H1 (cell line): ENCODE data around the gene CBFA2T2. TPM values are rescaled to one million over a fixed set of nuclear protein-coding genes. Genes with fewer than 3 reads are reported as not detected.

Experiments
- CTCF ChIA-PET: fragments of 300-600 bp; sonication (Branson Sonifier 250); formaldehyde crosslinking; loops from one replicate; lab custom pipeline; 2021; ENCODE audit not compliant: partially characterized antibody; lab: Charles Lee
- POLR2A ChIA-PET: fragments of 300-600 bp; sonication (Branson Sonifier 250); formaldehyde crosslinking; loops from one replicate; lab custom pipeline; 2021; ENCODE audit warnings: inconsistent platforms; ENCODE audit not compliant: partially characterized antibody; lab: Charles Lee
- DNase-seq, 2 experiments: peaks; one replicate each; pipeline versions ENCODE4 v3.0.0 to v3.0.0-alpha.2; 2010 to 2022; ENCODE audit warnings: low spot score in 2 of 2, low read depth in 1 of 2, mixed read lengths in 1 of 2
- FAIRE-seq: peaks from 2 replicates; lab custom pipeline; 2011; peaks lifted over from hg19 to GRCh38; lab: Jason Lieb, UNC
- H2AFZ ChIP-seq: 2 replicates; pipeline ENCODE4 v1.8.1; 2012; ENCODE audit warnings: low read length, inconsistent platforms
- H2AK5ac ChIP-seq: 2 replicates; pipeline ENCODE4 v1.6.1; 2013; ENCODE audit warnings: low read depth, low read length
- H2BK120ac ChIP-seq: replicated peaks from 2 replicates; pipeline ENCODE3; 2013; ENCODE audit warnings: low read depth, low read length, inconsistent platforms
- H2BK12ac ChIP-seq: 2 replicates; pipeline ENCODE4 v1.6.1; 2013; ENCODE audit warnings: low read depth, low read length
- H2BK15ac ChIP-seq: 2 replicates; pipeline ENCODE4 v1.6.1; 2013; ENCODE audit warnings: low read length
- H2BK20ac ChIP-seq: 2 replicates; pipeline ENCODE4 v1.6.1; 2013; ENCODE audit warnings: low read length
- H2BK5ac ChIP-seq: 2 replicates; pipeline ENCODE4 v1.6.1; 2013; ENCODE audit warnings: low read depth, low read length
- H3K14ac ChIP-seq: 2 replicates; pipeline ENCODE4 v1.6.1; 2013; ENCODE audit warnings: inconsistent platforms; ENCODE audit not compliant: insufficient read length
- H3K18ac ChIP-seq: 2 replicates; pipeline ENCODE4 v1.6.1; 2013; ENCODE audit warnings: low read length; ENCODE audit errors: extremely low read depth
- H3K23ac ChIP-seq: 2 replicates; pipeline ENCODE4 v1.6.1; 2013; ENCODE audit warnings: inconsistent platforms; ENCODE audit not compliant: insufficient read length
- H3K23me2 ChIP-seq: 2 replicates; pipeline ENCODE4 v1.6.1; 2013; ENCODE audit warnings: low read depth, low read length
- H3K27ac ChIP-seq: 2 replicates; pipeline ENCODE4 v1.6.1; 2011; ENCODE audit warnings: low read depth, low read length, inconsistent platforms
- H3K27me3 ChIP-seq, 4 experiments: replicated peaks in 1 of 4; 1 replicate in 1 of 4; 2 replicates in 3 of 4; pipeline versions ENCODE4 v1.6.1 to v1.8.1; 2011 to 2013; ENCODE audit warnings: low read length in 3 of 4, mild to moderate bottlenecking in 3 of 4, inconsistent platforms in 2 of 4, mixed read lengths in 2 of 4, moderate library complexity in 1 of 4; ENCODE audit not compliant: control insufficient read depth in 3 of 4, insufficient read depth in 3 of 4; ENCODE audit errors: extremely low read depth in 1 of 4
- H3K36me3 ChIP-seq, 4 experiments: 2 replicates each; pipeline versions ENCODE4 v1.6.1 to v1.8.1; 2011 to 2013; ENCODE audit warnings: mild to moderate bottlenecking in 4 of 4, low read length in 3 of 4, moderate library complexity in 2 of 4, control low read depth in 1 of 4, inconsistent platforms in 1 of 4; ENCODE audit not compliant: insufficient read depth in 4 of 4, control insufficient read depth in 2 of 4
- H3K4ac ChIP-seq: replicated peaks from 2 replicates; pipeline ENCODE3; 2013; ENCODE audit warnings: low read length, low read depth, mixed read lengths, inconsistent platforms; ENCODE audit not compliant: insufficient read length
- H3K4me1 ChIP-seq, 4 experiments: replicated peaks in 1 of 4; 1 replicate in 1 of 4; 2 replicates in 3 of 4; pipeline versions ENCODE4 v1.6.1 to v1.8.1; 2011 to 2013; ENCODE audit warnings: low read length in 3 of 4, inconsistent platforms in 2 of 4, mixed read lengths in 1 of 4; ENCODE audit not compliant: insufficient read depth in 4 of 4, control insufficient read depth in 3 of 4
- H3K4me2 ChIP-seq, 2 experiments: 2 replicates each; pipeline versions ENCODE4 v1.6.1 to v1.8.1; 2011 to 2013; ENCODE audit warnings: low read depth in 2 of 2, low read length in 2 of 2, control low read depth in 1 of 2, inconsistent platforms in 1 of 2, mild to moderate bottlenecking in 1 of 2; ENCODE audit not compliant: insufficient read depth in 1 of 2
- H3K4me3 ChIP-seq, 4 experiments: fragments of 200-600, 300-600 bp in 1 of 4; sonication (generic), shearing (Covaris generic), sonication (Bioruptor Twin) in 1 of 4; 2 replicates each; pipeline versions ENCODE4 v1.5.1 to v1.8.1; 2011 to 2016; ENCODE audit warnings: low read length in 4 of 4, low read depth in 3 of 4, control low read depth in 2 of 4, inconsistent platforms in 2 of 4, mild to moderate bottlenecking in 2 of 4, mixed read lengths in 1 of 4, moderate library complexity in 1 of 4; ENCODE audit not compliant: insufficient read depth in 2 of 4; ENCODE audit errors: extremely low read depth in 1 of 4
- H3K56ac ChIP-seq: replicated peaks from 2 replicates; pipeline ENCODE3; 2013; ENCODE audit warnings: low read depth, mild to moderate bottlenecking, mixed read lengths, low read length, inconsistent platforms; ENCODE audit not compliant: insufficient read length
- H3K79me1 ChIP-seq: 2 replicates; pipeline ENCODE4 v1.6.1; 2013; ENCODE audit warnings: low read depth, low read length, control low read depth
- H3K79me2 ChIP-seq, 2 experiments: 2 replicates each; pipeline versions ENCODE4 v1.6.1 to v1.8.1; 2012 to 2013; ENCODE audit warnings: low read length in 2 of 2, mild to moderate bottlenecking in 2 of 2, inconsistent platforms in 1 of 2; ENCODE audit not compliant: insufficient read depth in 2 of 2, control insufficient read depth in 1 of 2
- H3K9ac ChIP-seq, 4 experiments: replicated peaks in 1 of 4; 1 replicate in 1 of 4; 2 replicates in 3 of 4; pipeline versions ENCODE4 v1.6.1 to v1.8.1; 2011 to 2013; ENCODE audit warnings: low read depth in 3 of 4, low read length in 3 of 4, control low read depth in 2 of 4, mild to moderate bottlenecking in 2 of 4, moderate library complexity in 2 of 4, inconsistent platforms in 1 of 4; ENCODE audit errors: extremely low read depth in 1 of 4
- H3K9me3 ChIP-seq, 2 experiments: 2 replicates each; pipeline versions ENCODE4 v1.6.1 to v1.8.1; 2012 to 2013; ENCODE audit warnings: mild to moderate bottlenecking in 2 of 2, moderate library complexity in 2 of 2, control low read depth in 1 of 2, inconsistent platforms in 1 of 2, low read depth in 1 of 2, low read length in 1 of 2, mixed read lengths in 1 of 2; ENCODE audit not compliant: insufficient read depth in 2 of 2
- H4K20me1 ChIP-seq, 2 experiments: replicated peaks in 1 of 2; 2 replicates each; pipeline versions ENCODE3 to v1.8.1; 2011 to 2013; ENCODE audit warnings: inconsistent platforms in 2 of 2, low read length in 2 of 2, mild to moderate bottlenecking in 1 of 2; ENCODE audit not compliant: insufficient read depth in 2 of 2, control insufficient read depth in 1 of 2
- H4K5ac ChIP-seq: 2 replicates; pipeline ENCODE4 v1.6.1; 2013; ENCODE audit warnings: low read length, low read depth, mixed read lengths, inconsistent platforms; ENCODE audit not compliant: insufficient read length
- H4K8ac ChIP-seq: 2 replicates; pipeline ENCODE4 v1.8.0; 2013; ENCODE audit warnings: mild to moderate bottlenecking, moderate library complexity, low read length, inconsistent platforms; ENCODE audit not compliant: insufficient read depth; ENCODE audit errors: extremely low read depth
- H4K91ac ChIP-seq: replicated peaks from 2 replicates; pipeline ENCODE3; 2013; ENCODE audit warnings: low read length, mixed read lengths, inconsistent platforms; ENCODE audit not compliant: insufficient read length
- SIRT6 ChIP-seq: IDR thresholded peaks from one replicate; pipeline ENCODE4 v1.7.1; 2012; ENCODE audit warnings: low read length, inconsistent platforms
- TCF12 ChIP-seq: IDR thresholded peaks from 2 replicates; pipeline ENCODE4 v1.6.1; 2011; ENCODE audit warnings: low read depth, mild to moderate bottlenecking, low read length
- WGBS, 2 experiments: shearing (Covaris generic) in 1 of 2; methylation state at CpG; one replicate each; pipeline versions ENCODE4 v1.1.6 to v1.1.7; 2013 to 2015; ENCODE audit warnings: low lambda C conversion rate in 2 of 2, mixed read lengths in 2 of 2, inconsistent platforms in 1 of 2, low coverage in 1 of 2, missing lambda C conversion rate in 1 of 2; ENCODE audit not compliant: insufficient replicate concordance in 2 of 2, insufficient coverage in 1 of 2, insufficient read length in 1 of 2; ENCODE audit errors: extremely low coverage in 1 of 2, missing lambda C conversion rate in 1 of 2; 5-methylcytosine and 5-hydroxymethylcytosine counted together
- polyA plus RNA-seq, 7 experiments: library from polyadenylated mRNA; depleted of rRNA in 3 of 7; stranded (reverse) in 5 of 7; unstranded in 2 of 7; fragments of >200 nt in 5 of 7; fragments of 200-250 nt in 2 of 7; gene quantifications; 1 replicate in 5 of 7; 2 replicates in 1 of 7; 4 replicates in 1 of 7; pipeline versions ENCODE4 v1.2.1 to v1.2.3, GENCODE V29; 2011 to 2013; ENCODE audit warnings: missing spikeins in 2 of 7, mixed read lengths in 2 of 7
- total RNA-seq: library from RNA; stranded (reverse); fragmentation: NEBNext Ultra II Directional; extraction: Animal tissue kit (Norgen Biotek cat#: 25700); gene quantifications from 2 replicates; pipeline ENCODE4 v1.2.1, GENCODE V29; 2021

Gene CBFA2T2
- total and polyA plus RNA-seq, 2 of the 8 experiments (the other 6 are each of a cell fraction or from before 2014, with no cell fraction given) = 11.6 to 12.9 TPM

GRCh38 chr20:33477386-33478234, 12.3 kb upstream of the CBFA2T2 start:
- TF ChIP-seq TCF12 (peak; percentile 93), SIRT6 (no peak)
- Histone ChIP-seq H2BK120ac (no peak overlapping the region), H3K4me2 (peak overlapping the region in 1 of 2 experiments; percentile 24; a peak in 1 of 4 replicates), H3K56ac (no peak overlapping the region), H3K23me2 (no peaks in the 10 kb centered on the region), H2BK12ac (no peak overlapping the region; the same call in 1 of the 2 replicates), H2BK15ac (peak overlapping the region; percentile 65; the same call in 1 of the 2 replicates), H3K14ac (no peak overlapping the region), H4K5ac (no peak overlapping the region), H3K9me3 (no peaks in the 10 kb centered on the region), H2AFZ (no peak overlapping the region), H4K8ac (no peak overlapping the region), H3K79me2 (no peaks in the 10 kb centered on the region), H3K36me3 (no peaks in the 10 kb centered on the region), H3K18ac (peak overlapping the region; percentile 1; the same call in 1 of the 2 replicates), H2BK5ac (peak overlapping the region; percentile 73; the same call in 1 of the 2 replicates), H4K20me1 (no peaks in the 10 kb centered on the region), H2AK5ac (peak overlapping the region; percentile 16; the same call in 1 of the 2 replicates), H4K91ac (peak overlapping the region; percentile 45), H3K4me3 (no peak overlapping the region), H3K27me3 (no peaks in the 10 kb centered on the region), H3K23ac (no peak overlapping the region), H3K4ac (no peak overlapping the region), H3K27ac (no peak overlapping the region), H3K79me1 (no peaks in the 10 kb centered on the region), H3K9ac (no peak overlapping the region), H3K4me1 (peaks cover 3 to 18% (median 10%) of the 10 kb centered on the region in 4 experiments), H2BK20ac (peak overlapping the region; percentile 95)
- ChIA-PET POLR2A (interaction anchor here (1.1 to 1.9 kb wide), 3 partner anchors 8 to 91 kb away, joined by 3 to 7 read pairs (median 4); partner anchors contain the start of gene CBFA2T2), CTCF (interaction anchor here (0.7 to 1.6 kb wide), 4 partner anchors 8 to 177 kb away, joined by 3 to 5 read pairs (median 4); no protein-coding TSS in a partner anchor)
- no peak for DNase-seq
- FAIRE-seq = no peak
- WGBS, 2 experiments = 83% methylated on average over 7 of the region's 7 CpGs; no CpG with 5 or more reads in 1 of the 2 experiments
